GM21390 (cell line): Measurements from ENCODE around the gene MYH10.
A peak's percentile ranks its signal among the peaks of the same experiment; 100 is the strongest.

Source experiments
- ATAC-seq: cut with Tn5 transposase; IDR thresholded peaks from one replicate; pipeline ENCODE4 v1.9.1; 2021; ENCODE audit not compliant: unreplicated experiment

The MYH10 gene

GRCh38 chr17:8649157-8650118 lies 18.9 kb upstream of the MYH10 start:
- ATAC-seq: no peak

- ATAC-seq: no peak
Measured at GRCh38 chr17:8647956-8648355, 17.4 kb upstream of the MYH10 start.

- ATAC-seq: no peak
Measured at GRCh38 chr17:8647202-8647601, 16.7 kb upstream of the MYH10 start.

- ATAC-seq: no peak
Measured at GRCh38 chr17:8644507-8644902, 14.0 kb upstream of the MYH10 start.

GRCh38 chr17:8643855-8644506 lies 13.5 kb upstream of the MYH10 start:
- no peak for ATAC-seq

- no peak for ATAC-seq
Measured at GRCh38 chr17:8639709-8640108, 9.2 kb upstream of the MYH10 start.

- no peak for ATAC-seq
Measured at GRCh38 chr17:8632061-8632460, 1.5 kb upstream of the MYH10 start.

GRCh38 chr17:8631554-8631877 lies 991 bp upstream of the MYH10 start:
- ATAC-seq: no peak

GRCh38 chr17:8630802-8631553 lies 453 bp upstream of the MYH10 start:
- peak; percentile 94 for ATAC-seq

- no peak for ATAC-seq
Measured at GRCh38 chr17:8629371-8630226, 926 bp downstream of the MYH10 start.

- no peak for ATAC-seq
Measured at GRCh38 chr17:8628609-8629169, 1.8 kb downstream of the MYH10 start.

- ATAC-seq: no peak
Measured at GRCh38 chr17:8628172-8628571, 2.4 kb downstream of the MYH10 start.

GRCh38 chr17:8623591-8623990 lies 6.9 kb downstream of the MYH10 start:
- ATAC-seq: no peak

- no peak for ATAC-seq
Measured at GRCh38 chr17:8622191-8622590, 8.3 kb downstream of the MYH10 start.

GRCh38 chr17:8621585-8621984 lies 8.9 kb downstream of the MYH10 start:
- ATAC-seq: no peak

- ATAC-seq: no peak
Measured at GRCh38 chr17:8619294-8619693, 11.2 kb downstream of the MYH10 start.

- ATAC-seq: no peak
Measured at GRCh38 chr17:8618825-8619224, 11.7 kb downstream of the MYH10 start.

GRCh38 chr17:8614988-8615387 lies 15.5 kb downstream of the MYH10 start:
- no peak for ATAC-seq

- no peak for ATAC-seq
Measured at GRCh38 chr17:8611619-8612298, 18.8 kb downstream of the MYH10 start.

- ATAC-seq: no peak
Measured at GRCh38 chr17:8611137-8611536, 19.4 kb downstream of the MYH10 start.
